Nephron progenitor cell (in vitro differentiated cells): ENCODE data around the gene ELOVL6.

Experiments
- DNase-seq: peaks from one replicate; pipeline ENCODE4 v3.0.0; 2021
- H3K27ac Mint-ChIP-seq: 2 replicates; pipeline ENCODE4 v1.8.0; 2021; ENCODE audit warnings: mild to moderate bottlenecking, moderate library complexity, mixed read lengths
- H3K27me3 Mint-ChIP-seq: 2 replicates; pipeline ENCODE4 v1.8.0; 2021; ENCODE audit warnings: mild to moderate bottlenecking, low read depth, mixed read lengths; ENCODE audit not compliant: poor library complexity
- H3K36me3 Mint-ChIP-seq: 2 replicates; pipeline ENCODE4 v1.8.0; 2021; ENCODE audit warnings: low read depth, mixed read lengths
- H3K4me1 Mint-ChIP-seq: 2 replicates; pipeline ENCODE4 v1.8.0; 2021; ENCODE audit warnings: mixed read lengths
- H3K4me3 Mint-ChIP-seq: 2 replicates; pipeline ENCODE4 v1.8.0; 2021; ENCODE audit warnings: mild to moderate bottlenecking, moderate library complexity, mixed read lengths
- H3K9me3 Mint-ChIP-seq: 2 replicates; pipeline ENCODE4 v1.8.0; 2021; ENCODE audit warnings: mild to moderate bottlenecking, moderate library complexity, mixed read lengths
- CTCF ChIP-seq: fragments of 200-600 bp; sonication (generic); IDR thresholded peaks from 2 replicates; pipeline ENCODE4 v1.5.0; 2021; ENCODE audit warnings: antibody characterized with exemption

Gene ELOVL6

DNA sequence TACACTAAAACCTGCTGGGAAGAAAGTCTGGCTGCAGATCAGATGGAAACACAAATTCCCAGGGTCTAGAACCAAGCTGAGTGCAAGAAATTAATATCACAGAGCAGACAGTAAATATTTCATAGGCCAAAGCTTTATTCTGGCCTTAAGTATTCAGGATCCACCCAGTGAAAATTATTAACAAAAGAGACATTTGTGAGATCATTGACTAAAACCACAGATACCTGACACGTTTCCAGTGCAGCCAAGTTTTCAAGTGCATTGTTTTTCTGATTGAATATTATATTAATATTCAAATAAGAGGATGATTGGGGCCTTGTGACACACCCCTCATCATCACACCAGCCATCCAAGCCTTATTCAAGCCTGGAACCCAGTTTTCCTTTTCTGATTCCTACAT is 10.3 kb downstream of the ELOVL6 start:
- Mint-ChIP-seq H3K27me3 (no peaks in the 10 kb centered on the region), H3K9me3 (no peaks in the 10 kb centered on the region), H3K4me3 (no peak overlapping the region), H3K36me3 (peaks cover 56% of the 10 kb centered on the region), H3K27ac (peak overlapping the region; percentile 87), H3K4me1 (peaks cover 56% of the 10 kb centered on the region)
- no peak for DNase-seq
- TF ChIP-seq CTCF, result no peak

DNA sequence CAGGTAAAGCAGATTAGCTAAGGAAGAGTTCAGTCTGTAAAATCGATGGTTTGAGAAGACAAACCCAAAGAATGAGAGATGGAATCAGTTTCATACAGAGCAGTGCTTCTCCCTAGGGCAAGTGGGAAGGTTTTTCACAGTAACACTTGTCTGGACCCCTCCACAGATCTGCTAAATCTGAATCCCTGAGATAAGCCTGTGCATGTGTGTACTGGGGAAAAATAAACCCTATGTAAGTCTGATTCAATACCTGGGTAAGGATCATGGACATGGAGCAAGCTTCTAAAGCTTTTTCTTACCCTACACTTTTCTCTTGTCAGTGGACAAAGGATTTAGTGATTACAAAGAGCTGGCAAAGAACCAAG is 13.6 kb downstream of the ELOVL6 start:
- Mint-ChIP-seq H3K9me3 (no peaks in the 10 kb centered on the region), H3K4me3 (no peak overlapping the region), H3K36me3 (peaks cover 57% of the 10 kb centered on the region), H3K27me3 (no peaks in the 10 kb centered on the region), H3K4me1 (peaks cover 41% of the 10 kb centered on the region), H3K27ac (peak overlapping the region; percentile 72)
- no peak for TF ChIP-seq CTCF
- no peak for DNase-seq

GRCh38 chr4:110184140-110184790 is 14.2 kb downstream of the ELOVL6 start:
- Mint-ChIP-seq H3K4me3 (no peak overlapping the region), H3K9me3 (no peaks in the 10 kb centered on the region), H3K27ac (peak overlapping the region; percentile 72), H3K27me3 (no peaks in the 10 kb centered on the region), H3K36me3 (peaks cover 59% of the 10 kb centered on the region), H3K4me1 (peaks cover 41% of the 10 kb centered on the region)
- DNase-seq, result no peak
- no peak for TF ChIP-seq CTCF

DNA sequence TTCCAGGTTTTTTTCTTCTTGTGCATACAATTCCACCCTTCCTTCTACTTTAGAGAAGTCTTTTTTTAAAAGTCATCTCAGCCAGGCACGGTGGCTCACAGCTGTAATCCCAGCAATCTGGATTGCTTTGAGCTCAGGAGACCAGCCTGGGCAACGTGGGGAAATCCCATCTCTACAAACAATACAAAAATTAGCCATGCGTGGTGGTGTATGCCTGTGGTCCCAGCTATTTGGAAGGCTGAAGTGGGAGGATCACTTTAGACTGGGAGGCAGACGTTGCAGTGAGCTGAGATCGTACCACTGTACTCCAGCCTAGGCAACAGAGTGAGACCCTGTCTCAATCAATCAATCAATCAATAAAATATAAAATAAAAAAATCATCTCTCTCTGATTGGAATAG is 14.8 kb downstream of the ELOVL6 start:
- Mint-ChIP-seq H3K4me1 (peaks cover 41% of the 10 kb centered on the region), H3K27ac (peak overlapping the region; percentile 22), H3K4me3 (peak overlapping the region; percentile 39), H3K27me3 (no peaks in the 10 kb centered on the region), H3K36me3 (peaks cover 60% of the 10 kb centered on the region), H3K9me3 (peaks cover under 1% of the 10 kb centered on the region)
- no peak for TF ChIP-seq CTCF
- peak; percentile 16 for DNase-seq

DNA sequence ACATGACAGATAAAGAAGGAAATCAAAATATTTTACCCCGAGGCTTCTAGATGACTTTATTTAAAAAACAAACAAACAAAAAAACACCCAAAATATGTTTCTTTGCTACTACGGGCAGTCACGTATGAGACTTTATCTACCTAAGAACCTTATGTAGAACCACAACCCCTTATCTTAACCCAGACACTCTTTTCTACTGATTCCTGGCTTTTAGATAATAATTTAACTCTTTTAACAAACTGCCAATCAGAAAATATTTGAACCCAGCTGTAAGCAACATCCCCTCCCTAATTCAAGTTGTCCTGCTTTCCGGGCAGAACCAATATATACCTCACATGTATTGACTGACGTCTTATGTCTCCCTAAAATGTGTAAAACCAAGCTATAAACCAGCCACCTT is 15.4 kb downstream of the ELOVL6 start:
- peak overlapping the region; percentile 18 for H3K27ac Mint-ChIP-seq
- no peaks in the 10 kb centered on the region for H3K27me3 Mint-ChIP-seq
- peaks cover 40% of the 10 kb centered on the region for H3K4me1 Mint-ChIP-seq
- H3K4me3 Mint-ChIP-seq, result no peak overlapping the region
- peaks cover 6% of the 10 kb centered on the region for H3K9me3 Mint-ChIP-seq
- DNase-seq, result no peak
- H3K36me3 Mint-ChIP-seq, result peaks cover 60% of the 10 kb centered on the region
- no peak for TF ChIP-seq CTCF

- DNase-seq, result no peak
- H3K36me3 Mint-ChIP-seq, result peaks cover 69% of the 10 kb centered on the region
- peaks cover 10% of the 10 kb centered on the region for H3K9me3 Mint-ChIP-seq
- no peak overlapping the region for H3K4me3 Mint-ChIP-seq
- no peak overlapping the region for H3K27ac Mint-ChIP-seq
- no peaks in the 10 kb centered on the region for H3K27me3 Mint-ChIP-seq
- peaks cover 37% of the 10 kb centered on the region for H3K4me1 Mint-ChIP-seq
- TF ChIP-seq CTCF, result no peak
These were observed 16.5 kb downstream of the ELOVL6 start for GRCh38 chr4:110181890-110182289.
